GM19397 (cell line): Measurements from ENCODE around the gene FAM118B.

Source experiments
- ATAC-seq: cut with Tn5 transposase; IDR thresholded peaks from one replicate; pipeline ENCODE4 v1.9.1; 2021; ENCODE audit warnings: mild to moderate bottlenecking, moderate library complexity; ENCODE audit not compliant: unreplicated experiment

The FAM118B gene

GRCh38 chr11:126211236-126212088 is at the start of gene FAM118B, which contains the start of gene RPUSD4:
FAM118B (plus strand) TSS chr11:126211782; CDS start chr11:126235002, 23,220 bp downstream.
RPUSD4 (minus strand) TSS chr11:126211650; CDS start chr11:126211638, 12 bp downstream.
- ATAC-seq, result peak; percentile 97

- no peak for ATAC-seq
Measured at GRCh38 chr11:126162306-126163030, 49.1 kb upstream of the FAM118B start.

DNA sequence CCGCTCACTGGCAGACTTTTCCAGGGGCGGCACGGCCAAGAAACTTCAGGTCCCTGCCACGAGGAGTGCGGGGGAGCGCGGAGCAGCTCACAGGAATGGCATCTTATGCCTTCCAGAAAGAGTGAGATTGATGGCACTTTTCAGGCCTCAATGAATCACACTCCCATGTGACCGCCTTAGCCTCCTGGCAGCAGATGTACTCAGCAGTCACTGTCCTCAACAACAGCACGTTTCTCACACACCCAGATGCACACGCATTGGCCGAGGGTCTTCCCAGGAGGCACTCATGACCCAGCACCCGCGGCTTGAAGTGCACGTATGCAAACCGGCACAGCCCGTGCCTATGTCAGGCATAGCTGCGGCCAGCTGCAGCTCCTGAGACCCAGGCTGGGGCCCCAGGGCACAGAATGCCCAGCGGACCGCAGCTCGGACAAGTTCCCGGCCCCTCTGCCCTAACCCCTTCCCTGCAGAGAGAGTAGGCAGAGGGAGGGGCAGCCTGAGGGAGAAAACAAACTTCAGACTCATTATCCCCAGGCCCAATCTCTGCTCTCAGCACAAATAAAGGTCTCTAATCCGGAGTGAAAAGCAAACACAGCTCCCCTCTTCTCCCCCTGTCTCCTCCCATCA is 48.4 kb upstream of the FAM118B start:
- ATAC-seq, result no peak

GRCh38 chr11:126163779-126164178 is 47.8 kb upstream of the FAM118B start:
- no peak for ATAC-seq

DNA sequence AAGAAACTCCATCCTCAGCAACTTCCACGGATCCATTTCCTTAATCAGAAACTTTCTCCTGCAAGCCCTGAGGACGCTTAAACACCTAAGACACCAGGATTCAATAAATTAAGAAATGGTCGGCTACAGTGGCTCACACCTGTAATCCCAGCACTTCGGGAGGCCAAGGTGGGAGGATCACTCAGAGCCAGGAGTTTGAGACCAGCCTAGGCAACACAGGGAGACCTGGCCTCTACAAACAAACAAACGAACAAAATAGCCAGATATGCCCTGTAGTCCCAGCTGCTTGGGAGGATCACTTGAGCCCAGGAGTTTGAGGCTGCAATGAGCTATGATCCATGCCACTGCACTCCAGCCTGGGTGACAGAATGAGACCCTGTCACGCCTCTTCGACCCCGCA is 46.8 kb upstream of the FAM118B start:
- no peak for ATAC-seq

GRCh38 chr11:126165311-126165720 is 46.3 kb upstream of the FAM118B start:
- no peak for ATAC-seq

DNA sequence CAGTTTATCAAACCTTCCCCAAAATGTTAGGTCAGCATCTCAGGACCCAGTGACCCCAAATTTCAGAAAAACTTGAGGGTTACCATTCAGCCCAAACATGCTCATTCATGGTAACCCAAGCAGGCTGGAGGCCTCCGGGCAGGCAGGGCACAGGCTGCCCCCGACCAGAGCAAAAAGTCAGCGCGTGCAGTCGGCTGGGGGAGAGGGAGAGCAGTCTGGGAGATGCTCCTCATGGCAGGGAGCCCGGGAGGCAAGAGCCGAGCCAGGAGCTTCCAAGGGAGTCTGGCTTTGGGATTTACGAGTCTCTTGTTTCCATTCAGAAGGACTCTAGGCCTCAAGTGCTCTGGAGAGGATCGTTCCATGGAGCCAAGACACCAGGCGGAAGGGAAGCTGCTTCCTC is 45.8 kb upstream of the FAM118B start:
- no peak for ATAC-seq

GRCh38 chr11:126166413-126166812 is 45.2 kb upstream of the FAM118B start:
- ATAC-seq, result no peak

DNA sequence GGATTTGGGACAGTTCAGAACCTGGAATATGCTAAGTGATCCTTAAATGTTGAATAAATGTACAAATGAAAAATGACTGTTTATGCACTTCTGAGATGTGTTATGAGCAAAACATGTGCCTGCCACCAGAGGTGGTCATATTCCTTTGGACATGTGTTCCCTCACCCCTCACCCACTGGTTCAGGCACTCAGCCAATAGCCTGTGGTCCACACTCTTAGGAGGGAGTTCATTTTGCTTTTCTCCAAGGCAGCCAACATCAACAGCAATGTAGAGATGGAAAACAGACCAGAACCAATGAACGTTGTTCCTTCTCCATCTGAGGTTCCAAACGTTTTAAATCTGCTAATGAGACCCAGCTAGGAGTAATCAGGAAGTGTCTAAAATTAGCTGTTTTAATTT is 44.1 kb upstream of the FAM118B start:
- no peak for ATAC-seq

GRCh38 chr11:126169291-126169690 is 42.3 kb upstream of the FAM118B start:
- no peak for ATAC-seq

DNA sequence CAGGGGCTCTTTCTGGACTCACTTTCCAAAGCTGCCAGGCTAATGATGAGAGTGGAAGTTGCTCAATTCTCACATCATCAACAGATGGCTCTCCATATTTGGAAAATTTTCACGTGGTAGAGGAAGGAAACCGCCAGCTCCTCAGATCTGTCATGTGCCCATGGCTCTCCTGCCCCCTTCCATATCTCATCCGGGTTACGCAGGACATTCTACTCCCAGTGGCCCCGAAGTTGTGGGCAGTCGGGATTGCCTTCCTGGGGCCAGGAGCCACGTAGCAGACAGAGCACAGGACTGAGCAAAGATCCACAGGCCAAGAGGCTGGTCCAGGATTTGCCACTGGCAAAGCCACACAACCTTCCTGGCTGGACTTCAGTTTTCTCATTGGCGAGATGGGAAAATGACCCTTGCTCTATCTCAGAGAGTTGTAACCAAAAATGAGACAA is 39.0 kb upstream of the FAM118B start:
- ATAC-seq, result no peak

GRCh38 chr11:126173257-126173656 is 38.3 kb upstream of the FAM118B start:
- ATAC-seq, result no peak

GRCh38 chr11:126174816-126175215 is 36.8 kb upstream of the FAM118B start:
- no peak for ATAC-seq

GRCh38 chr11:126175393-126175792 is 36.2 kb upstream of the FAM118B start:
- ATAC-seq, result no peak

DNA sequence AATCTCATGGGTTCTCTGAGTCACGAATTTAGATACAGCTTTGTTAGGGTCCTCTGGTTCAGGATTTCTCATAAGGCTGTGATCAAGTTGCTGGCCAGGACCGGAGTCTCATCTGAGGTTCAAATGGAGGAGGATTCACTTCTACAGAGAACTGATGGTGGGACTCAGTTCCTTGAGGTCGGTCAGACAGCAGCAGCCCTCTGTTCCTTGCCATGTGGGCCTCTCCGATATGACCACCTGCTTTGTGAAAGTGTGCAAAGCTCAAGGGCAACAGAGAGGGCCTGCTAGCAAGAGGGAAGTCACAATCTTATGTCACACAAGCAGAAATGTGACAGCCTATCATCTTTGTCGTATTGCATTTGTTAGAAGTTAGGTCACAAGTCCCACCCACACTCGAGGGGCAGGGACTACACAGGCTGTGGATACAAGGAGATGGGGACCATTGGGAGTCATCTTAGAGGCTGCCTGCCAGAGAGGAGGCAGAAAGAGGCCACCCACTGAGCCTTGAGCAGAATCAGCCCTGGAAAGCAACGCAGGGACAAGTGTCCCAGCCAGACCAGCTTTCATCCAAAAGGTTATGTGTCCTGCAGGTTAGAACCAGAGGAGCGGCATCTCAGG is 34.6 kb upstream of the FAM118B start:
- ATAC-seq, result no peak

DNA sequence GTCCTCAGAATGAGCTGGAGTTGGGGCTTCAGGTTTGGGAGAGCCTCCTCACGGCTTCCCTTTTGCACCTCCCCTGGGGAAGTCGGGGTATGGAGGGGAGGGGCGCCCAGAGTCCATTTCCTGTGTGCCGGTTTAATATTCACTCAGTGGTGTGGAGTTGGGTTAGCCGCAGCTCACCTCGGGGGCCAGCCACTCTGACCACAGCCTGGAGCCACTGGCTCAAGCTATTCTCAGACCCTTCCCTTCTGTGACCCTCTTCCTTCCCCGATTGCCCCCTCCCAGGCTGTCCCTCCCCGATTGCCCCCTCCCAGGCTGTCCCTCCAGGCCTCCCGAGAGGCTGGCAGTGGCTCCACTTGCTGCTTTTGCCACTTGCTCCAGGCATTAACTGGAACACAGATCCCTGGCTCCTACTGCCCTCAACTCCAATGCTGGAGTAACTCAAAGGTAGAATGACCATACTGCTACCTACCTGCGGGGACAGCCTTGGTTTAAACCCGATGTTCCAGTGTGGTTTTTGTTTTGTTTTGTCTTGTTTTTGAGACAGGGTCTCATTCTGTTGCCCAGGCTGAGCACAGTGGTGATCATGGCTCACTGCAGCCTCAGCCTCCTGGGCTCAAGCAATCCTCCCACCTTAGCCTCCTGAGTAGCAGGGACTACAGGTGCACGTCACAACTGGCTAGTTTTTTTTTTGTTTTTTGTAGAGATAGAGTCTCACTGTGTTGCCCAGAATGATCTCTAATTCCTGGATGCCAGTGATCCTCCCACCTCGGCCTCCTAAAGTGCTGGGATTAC is 29.4 kb upstream of the FAM118B start:
- peak; percentile 60 for ATAC-seq

GRCh38 chr11:126182787-126183445 is 28.7 kb upstream of the FAM118B start:
- no peak for ATAC-seq

DNA sequence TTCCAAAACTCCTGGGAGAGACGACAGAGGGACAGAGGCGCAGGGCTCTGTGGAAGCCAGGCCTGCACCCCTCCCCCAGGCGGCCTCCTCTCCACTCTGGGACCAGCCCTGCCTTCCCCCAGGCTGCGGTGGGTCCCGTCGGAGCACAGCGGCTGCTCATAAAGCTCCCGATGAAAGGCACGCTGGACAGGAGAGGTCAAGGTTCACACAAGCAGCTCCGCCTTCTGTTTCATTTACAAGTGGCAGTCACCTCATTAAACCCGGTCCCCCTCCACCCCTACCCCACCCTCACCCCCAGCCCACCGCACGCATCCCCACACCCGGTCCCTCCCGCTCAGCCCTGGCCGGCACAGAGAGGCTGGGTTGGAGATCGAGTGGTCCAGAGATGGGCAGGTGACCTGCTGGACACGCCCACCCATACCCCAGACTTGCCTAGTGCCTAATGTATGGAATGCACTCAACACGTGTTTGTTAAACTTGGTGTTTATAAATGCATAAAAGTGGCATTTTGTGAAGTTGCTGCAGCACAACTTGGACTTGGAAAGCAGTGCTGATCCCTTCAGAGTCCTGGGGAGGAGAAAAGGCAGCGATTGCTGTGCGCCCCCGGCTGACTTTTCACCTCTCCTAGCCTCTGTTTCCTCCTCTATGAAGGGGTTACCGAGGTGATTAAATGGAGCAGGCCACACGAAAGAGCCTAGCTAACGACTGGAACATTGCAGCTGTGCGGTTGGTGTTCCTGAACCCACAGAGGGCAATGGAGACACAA is 26.1 kb upstream of the FAM118B start:
- no peak for ATAC-seq
